ENCODE results near the gene ITPR1.

Gene ITPR1

DNA sequence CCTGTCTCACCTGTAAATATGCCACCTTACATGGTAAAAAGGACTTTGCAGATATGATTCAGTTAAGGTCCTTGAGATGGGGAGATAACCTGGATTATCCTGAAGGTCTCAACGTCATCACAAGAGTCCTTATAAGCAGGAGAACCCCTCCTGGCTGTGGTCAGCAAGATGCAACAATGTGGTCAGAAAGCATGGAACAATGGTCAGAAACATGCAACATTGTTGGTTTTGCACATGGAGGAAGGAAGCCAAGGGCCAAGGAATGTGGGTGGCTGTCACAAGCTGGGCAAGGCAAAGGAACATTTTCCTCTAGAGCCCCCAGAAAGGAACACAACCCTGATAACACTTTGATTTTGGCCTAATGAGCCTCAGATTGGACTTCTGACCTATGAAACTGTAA lies 16.7 kb upstream of the ITPR1 start:
- in situ Hi-C loops (cut with HindIII; ENCODE audit: low sequenced_read_pairs) = no loop called here
- H3K4me3 ChIP-seq (ENCODE audit: low read depth, low read length) = no peak overlapping the region
- DNase-seq (ENCODE audit: low read depth) = no peak
- TF ChIP-seq, protein P1, sequence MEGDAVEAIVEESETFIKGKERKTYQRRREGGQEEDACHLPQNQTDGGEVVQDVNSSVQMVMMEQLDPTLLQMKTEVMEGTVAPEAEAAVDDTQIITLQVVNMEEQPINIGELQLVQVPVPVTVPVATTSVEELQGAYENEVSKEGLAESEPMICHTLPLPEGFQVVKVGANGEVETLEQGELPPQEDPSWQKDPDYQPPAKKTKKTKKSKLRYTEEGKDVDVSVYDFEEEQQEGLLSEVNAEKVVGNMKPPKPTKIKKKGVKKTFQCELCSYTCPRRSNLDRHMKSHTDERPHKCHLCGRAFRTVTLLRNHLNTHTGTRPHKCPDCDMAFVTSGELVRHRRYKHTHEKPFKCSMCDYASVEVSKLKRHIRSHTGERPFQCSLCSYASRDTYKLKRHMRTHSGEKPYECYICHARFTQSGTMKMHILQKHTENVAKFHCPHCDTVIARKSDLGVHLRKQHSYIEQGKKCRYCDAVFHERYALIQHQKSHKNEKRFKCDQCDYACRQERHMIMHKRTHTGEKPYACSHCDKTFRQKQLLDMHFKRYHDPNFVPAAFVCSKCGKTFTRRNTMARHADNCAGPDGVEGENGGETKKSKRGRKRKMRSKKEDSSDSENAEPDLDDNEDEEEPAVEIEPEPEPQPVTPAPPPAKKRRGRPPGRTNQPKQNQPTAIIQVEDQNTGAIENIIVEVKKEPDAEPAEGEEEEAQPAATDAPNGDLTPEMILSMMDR (IDR thresholded peaks at IDR 0.05; ENCODE audit: low read depth, low read length, missing control alignments) = no peak

GRCh38 chr3:4478261-4478660 lies 14.9 kb upstream of the ITPR1 start:
- no peak overlapping the region for H3K4me3 ChIP-seq (ENCODE audit: low read depth, low read length)
- no peak for DNase-seq (ENCODE audit: low read depth)
- in situ Hi-C loops (cut with HindIII; ENCODE audit: low sequenced_read_pairs) = no loop called here
- TF ChIP-seq, protein P1 (IDR thresholded peaks at IDR 0.05; ENCODE audit: low read depth, low read length, missing control alignments) = no peak

DNA sequence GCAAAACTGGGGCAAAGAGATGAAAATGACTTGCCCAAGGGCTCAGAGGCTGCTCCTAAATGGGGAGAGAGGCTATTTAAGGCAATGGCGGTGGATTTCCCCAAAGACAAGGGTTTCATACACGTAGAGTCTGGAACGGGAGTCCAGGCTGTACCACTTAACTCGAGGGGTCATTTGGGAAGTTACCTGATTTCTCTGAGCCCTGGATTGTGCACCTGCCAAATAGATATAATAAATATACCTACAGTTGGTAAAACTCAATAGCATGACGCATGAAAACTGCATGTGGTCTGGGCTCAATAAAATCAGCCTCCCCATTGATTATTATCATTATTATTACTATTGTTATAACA lies 1.3 kb upstream of the ITPR1 start:
- TF ChIP-seq, protein P1 (IDR thresholded peaks at IDR 0.05; ENCODE audit: low read depth, low read length, missing control alignments) = no peak
- in situ Hi-C loops (cut with HindIII; ENCODE audit: low sequenced_read_pairs) = no loop called here
- peak overlapping the region; percentile 61 for H3K4me3 ChIP-seq (ENCODE audit: low read depth, low read length)
- DNase-seq (ENCODE audit: low read depth) = no peak

GRCh38 chr3:4492208-4493013 lies 737 bp upstream of the ITPR1 start:
- in situ Hi-C loops (cut with HindIII; ENCODE audit: low sequenced_read_pairs) = no loop called here
- peak; percentile 57 for DNase-seq (ENCODE audit: low read depth)
- peak overlapping the region; percentile 61 for H3K4me3 ChIP-seq (ENCODE audit: low read depth, low read length)
- TF ChIP-seq, protein P1 (IDR thresholded peaks at IDR 0.05; ENCODE audit: low read depth, low read length, missing control alignments) = no peak

GRCh38 chr3:4493941-4494894 lies 1.1 kb downstream of the ITPR1 start:
- no peak for DNase-seq (ENCODE audit: low read depth)
- in situ Hi-C loops (cut with HindIII; ENCODE audit: low sequenced_read_pairs) = no loop called here
- TF ChIP-seq, protein P1 (IDR thresholded peaks at IDR 0.05; ENCODE audit: low read depth, low read length, missing control alignments) = no peak
- peak overlapping the region; percentile 61 for H3K4me3 ChIP-seq (ENCODE audit: low read depth, low read length)

DNA sequence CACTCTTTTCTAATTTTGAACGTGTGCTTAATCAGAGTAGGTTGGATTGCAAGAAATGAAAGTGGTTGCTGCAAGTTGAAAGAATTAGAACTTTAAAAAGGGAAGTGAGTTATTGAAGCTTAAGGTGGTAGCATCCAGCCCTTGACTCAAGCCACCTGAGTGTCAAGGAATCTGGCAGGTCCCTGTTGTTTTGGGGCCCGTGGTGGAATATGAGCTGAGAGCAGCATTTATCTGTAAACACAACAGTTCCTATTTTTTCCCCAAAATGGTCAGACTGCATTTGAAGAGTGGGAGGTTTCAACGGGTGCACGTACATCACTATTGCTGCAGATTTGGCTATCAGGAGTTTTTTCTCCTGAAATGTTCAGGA lies 1.7 kb downstream of the ITPR1 start:
- in situ Hi-C loops (cut with HindIII; ENCODE audit: low sequenced_read_pairs) = no loop called here

More for the DNA sequence above, 1.7 kb downstream of the ITPR1 start:
- no peak for DNase-seq (ENCODE audit: low read depth)
- H3K4me3 ChIP-seq (ENCODE audit: low read depth, low read length) = no peak overlapping the region
- TF ChIP-seq, protein P1 (IDR thresholded peaks at IDR 0.05; ENCODE audit: low read depth, low read length, missing control alignments) = no peak

All from astrocyte of the cerebellum (primary cell).